SIG-M5 treated with dmso at 0.1 percent for 504 hours (cell line): Measurements from ENCODE around the gene CACNA1S.

Source experiments
- DNase-seq: peaks from one replicate; lab custom pipeline; 2025; ENCODE audit not compliant: unreplicated experiment; lab: John Stamatoyannopoulos, UW

CACNA1S gene

GRCh38 chr1:201016943-201017827, 95.0 kb downstream of the CACNA1S start:
- DNase-seq, result no peak

DNA sequence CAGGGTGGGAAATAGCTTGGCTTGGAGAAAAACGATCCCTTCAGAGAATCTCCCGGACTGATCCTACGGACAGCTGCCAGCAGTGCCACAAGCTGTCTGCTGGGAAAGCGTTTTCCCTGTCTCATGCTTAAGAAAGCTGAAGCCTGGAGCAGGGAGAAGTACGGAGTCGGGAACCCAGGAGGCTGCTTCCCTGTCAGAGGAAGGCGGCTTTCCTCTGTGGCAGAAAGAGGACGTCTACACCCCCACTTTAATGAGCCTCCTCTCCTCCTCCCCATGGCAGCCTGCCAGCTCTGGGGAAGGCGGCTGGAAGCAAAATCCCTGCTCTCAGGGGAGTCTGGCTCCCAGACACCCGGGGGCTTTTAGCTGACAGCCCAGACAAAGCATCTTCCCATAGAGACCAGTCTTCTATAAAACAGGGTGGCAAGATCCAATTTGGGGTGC, 96.0 kb downstream of the CACNA1S start:
- DNase-seq, result no peak

GRCh38 chr1:201015551-201016091, 96.6 kb downstream of the CACNA1S start:
- peak; percentile 20 for DNase-seq

DNA sequence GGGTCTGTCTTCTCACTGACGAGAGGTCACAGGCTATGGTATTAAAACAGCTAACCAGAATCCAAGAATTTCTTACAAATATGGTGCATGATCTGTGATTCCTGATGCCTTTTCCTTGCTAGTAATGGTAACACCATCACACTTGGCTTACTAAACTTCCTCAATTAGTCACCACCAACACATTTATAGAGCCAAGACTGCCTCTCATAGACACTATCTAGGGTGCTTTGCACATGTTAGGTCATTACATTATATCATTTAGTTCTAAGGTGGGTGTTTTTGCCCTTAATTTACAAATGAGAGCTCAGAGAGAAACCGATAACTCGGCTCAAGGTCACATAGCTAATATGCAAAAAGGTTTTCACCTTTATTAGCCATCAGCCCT, 97.4 kb downstream of the CACNA1S start:
- DNase-seq, result peak; percentile 34

DNA sequence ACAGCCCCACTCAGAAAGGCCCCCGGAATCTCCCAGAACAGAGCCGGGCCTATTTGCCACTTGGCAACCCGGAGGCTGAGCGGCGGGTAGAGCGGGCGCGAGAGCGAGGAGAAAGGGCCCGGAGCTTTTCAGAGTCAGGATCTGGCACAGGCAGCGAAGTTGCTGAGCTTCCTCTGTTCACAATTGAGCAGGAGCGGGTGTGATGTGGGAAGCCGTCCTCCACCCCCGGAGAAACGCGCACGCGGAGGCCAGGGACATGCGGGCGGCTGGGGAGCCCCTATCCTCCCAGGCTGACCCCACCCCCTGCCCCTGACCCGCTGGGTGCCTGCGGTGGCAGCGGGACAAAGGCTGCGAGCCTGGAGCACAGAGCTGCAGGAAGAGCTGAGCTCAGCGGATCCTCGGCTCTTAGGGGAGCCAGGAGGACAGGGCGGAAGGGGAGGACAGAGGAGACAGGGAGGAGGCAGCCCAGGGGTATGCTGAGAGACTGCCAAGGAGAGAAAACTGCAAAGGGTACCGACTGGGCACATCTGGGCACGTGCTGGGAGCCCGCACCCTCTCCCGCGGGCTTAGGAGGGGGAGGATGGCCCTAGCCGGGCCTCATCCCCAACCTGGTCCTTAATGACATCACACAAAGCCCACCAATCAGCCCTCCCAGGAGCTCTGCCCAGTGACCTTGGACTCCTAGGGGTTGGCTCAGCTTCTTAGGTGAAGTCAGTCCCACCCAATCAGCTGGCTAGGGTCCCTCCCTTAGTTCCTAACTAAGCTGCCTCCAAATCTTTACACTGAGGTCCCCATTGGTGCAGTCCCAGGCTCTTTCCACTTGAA, 98.0 kb downstream of the CACNA1S start:
- DNase-seq, result no peak

GRCh38 chr1:201013031-201013485, 99.2 kb downstream of the CACNA1S start:
- peak; percentile 68 for DNase-seq

- no peak for DNase-seq
Observed at GRCh38 chr1:201011616-201012015, 100.6 kb downstream of the CACNA1S start.

- DNase-seq, result no peak
Observed at GRCh38 chr1:201009962-201010645, 102.1 kb downstream of the CACNA1S start.

- DNase-seq, result no peak
Observed at GRCh38 chr1:201008666-201009360, 103.4 kb downstream of the CACNA1S start.

GRCh38 chr1:201007481-201007880, 104.7 kb downstream of the CACNA1S start:
- DNase-seq, result no peak

GRCh38 chr1:201006450-201006849, 105.8 kb downstream of the CACNA1S start:
- no peak for DNase-seq

GRCh38 chr1:201004732-201005131, 107.5 kb downstream of the CACNA1S start:
- DNase-seq, result no peak

DNA sequence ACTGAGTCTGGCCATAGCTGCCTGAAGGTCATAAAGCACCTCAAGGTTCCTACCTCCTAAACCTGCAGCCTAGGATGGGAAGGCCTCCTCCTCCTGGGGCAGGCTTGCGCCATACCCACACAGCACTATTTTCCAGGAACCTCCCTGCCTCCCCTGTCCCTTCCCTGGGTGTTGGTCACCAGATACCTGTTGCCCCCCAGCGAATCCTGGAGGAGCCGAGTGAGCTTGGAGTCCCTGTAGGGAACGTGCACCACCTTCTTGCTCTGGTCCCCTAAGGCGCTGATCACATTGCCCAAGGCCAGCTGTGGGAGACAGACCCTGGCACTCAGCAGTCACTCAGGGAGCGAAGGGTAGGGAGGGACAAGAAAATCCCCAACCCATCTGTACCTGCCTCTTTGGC, 108.1 kb downstream of the CACNA1S start:
- DNase-seq, result no peak

DNA sequence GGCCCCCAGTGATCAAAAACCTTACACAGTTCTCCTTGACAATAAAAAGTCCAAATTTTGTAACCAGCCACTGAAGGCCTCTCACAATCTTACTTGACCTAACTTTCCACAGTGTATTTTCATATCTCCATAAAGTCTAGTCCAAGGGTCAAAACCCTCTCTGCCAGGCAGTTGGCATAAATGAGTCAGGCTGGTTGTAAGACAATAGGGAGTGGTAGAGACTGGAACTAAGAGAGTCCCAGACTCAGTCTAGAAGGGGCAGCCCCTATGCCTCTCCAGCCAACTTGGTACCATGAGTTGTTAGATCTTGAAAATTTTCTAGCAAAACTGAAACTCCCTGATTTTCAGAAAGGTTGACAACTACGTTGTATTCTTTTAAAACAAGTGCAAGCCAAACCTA, 109.7 kb downstream of the CACNA1S start:
- DNase-seq, result no peak

GRCh38 chr1:201001962-201002361, 110.3 kb downstream of the CACNA1S start:
- no peak for DNase-seq

DNA sequence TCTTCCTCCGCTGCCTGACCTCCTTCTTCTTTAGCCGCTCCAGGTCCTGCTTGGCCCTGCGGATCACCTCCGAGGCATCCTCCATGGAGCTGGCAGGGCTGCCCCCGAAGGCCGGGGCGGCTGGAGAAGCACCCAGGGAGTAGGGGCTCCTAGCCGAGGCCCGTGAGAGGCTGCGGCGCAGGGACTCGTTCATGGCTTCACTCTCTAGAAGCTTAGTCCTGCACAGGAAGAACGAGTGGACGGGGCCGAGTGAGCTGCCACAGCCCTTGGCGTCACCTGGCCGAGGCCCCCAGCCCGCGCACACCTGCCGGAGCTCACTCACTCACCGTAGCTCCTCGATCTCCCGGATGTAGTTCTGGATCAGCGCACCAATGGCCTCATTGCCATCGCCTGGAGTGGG, 111.8 kb downstream of the CACNA1S start:
- no peak for DNase-seq

- DNase-seq, result no peak
Observed at GRCh38 chr1:200999667-201000066, 112.6 kb downstream of the CACNA1S start.

DNA sequence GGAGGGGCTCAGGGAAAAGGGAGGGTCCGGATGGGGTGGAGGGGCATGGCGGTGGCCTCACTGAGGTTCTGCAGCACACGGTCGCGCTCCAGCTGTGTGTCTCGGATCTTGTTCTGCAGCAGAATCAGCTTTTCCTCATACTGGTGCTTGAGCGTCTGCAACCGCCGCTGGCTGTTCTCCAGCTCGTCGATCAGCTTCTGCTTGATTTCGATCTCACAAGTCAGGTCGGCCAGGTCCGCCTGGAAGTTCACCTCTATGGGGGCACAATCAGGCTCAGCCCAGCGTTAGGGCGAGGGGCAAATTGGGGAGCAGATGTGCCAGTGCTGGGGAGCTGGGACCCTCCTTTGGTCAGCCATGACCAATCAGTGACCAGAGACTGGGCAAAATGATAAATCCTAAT, 113.9 kb downstream of the CACNA1S start:
- DNase-seq, result no peak

DNA sequence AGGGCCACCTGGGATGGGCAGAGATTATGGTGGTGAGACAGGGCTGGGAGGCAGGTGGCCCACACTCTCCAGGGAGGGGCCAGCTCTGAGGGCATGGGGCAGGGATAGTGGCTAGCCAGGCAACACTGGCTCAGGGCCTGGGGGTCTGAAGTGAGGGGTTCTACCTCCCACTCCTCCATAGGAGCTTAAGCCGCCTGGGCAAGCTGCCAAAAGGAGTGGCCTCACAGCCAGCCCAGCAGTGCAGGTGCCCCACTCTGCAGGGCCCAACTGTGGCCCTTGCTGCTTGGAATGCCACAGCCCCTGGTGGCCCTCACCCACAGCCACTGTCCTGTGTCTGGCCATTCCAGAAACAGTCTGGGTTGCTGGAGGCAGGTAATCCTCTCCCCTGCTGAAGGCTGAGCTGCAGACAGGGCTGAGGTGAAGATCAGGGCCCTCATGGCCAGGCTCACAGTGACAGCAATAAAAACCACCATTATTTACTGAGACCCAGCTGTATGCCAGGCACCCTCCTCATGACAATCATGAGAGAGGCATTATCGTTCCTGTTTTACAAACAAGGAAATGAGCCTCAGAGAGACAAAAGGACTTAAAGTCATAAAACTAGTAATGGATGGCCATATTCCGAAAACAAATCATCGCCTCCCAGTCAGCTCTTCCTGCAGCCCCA, 119.7 kb downstream of the CACNA1S start:
- DNase-seq, result no peak

- DNase-seq, result no peak
Observed at GRCh38 chr1:200991097-200991614, 121.1 kb downstream of the CACNA1S start.
